Fibroblast of pulmonary artery (primary cell): ENCODE measurements around the gene VPS13D.

Source experiments
- DNase-seq: peaks from one replicate; pipeline ENCODE4 v3.0.0-alpha.2; 2010; ENCODE audit warnings: low read depth
- H3K4me3 ChIP-seq: replicated peaks from 2 replicates; pipeline ENCODE4 v1.5.1; 2011; ENCODE audit warnings: low read depth, mild to moderate bottlenecking, control low read depth, low read length, moderate library complexity
- CTCF ChIP-seq: IDR thresholded peaks from 2 replicates; pipeline ENCODE4 v1.5.1; 2011; ENCODE audit warnings: mild to moderate bottlenecking, control low read depth, low read length, inconsistent platforms; ENCODE audit errors: missing control alignments

VPS13D gene

GRCh38 chr1:12197483-12197880, 32.3 kb upstream of the VPS13D start:
- TF ChIP-seq CTCF = no peak
- H3K4me3 ChIP-seq = no peak overlapping the region
- DNase-seq = no peak

GRCh38 chr1:12200208-12200607, 29.6 kb upstream of the VPS13D start:
- DNase-seq = no peak
- no peak overlapping the region for H3K4me3 ChIP-seq
- TF ChIP-seq CTCF = no peak

GRCh38 chr1:12201352-12202189, 28.3 kb upstream of the VPS13D start:
- no peak for TF ChIP-seq CTCF
- no peak overlapping the region for H3K4me3 ChIP-seq
- no peak for DNase-seq

GRCh38 chr1:12202190-12202497, 27.7 kb upstream of the VPS13D start:
- TF ChIP-seq CTCF = no peak
- H3K4me3 ChIP-seq = no peak overlapping the region
- no peak for DNase-seq

- no peak for DNase-seq
- no peak for TF ChIP-seq CTCF
- no peak overlapping the region for H3K4me3 ChIP-seq
Observed at GRCh38 chr1:12202577-12202976, 27.3 kb upstream of the VPS13D start.

GRCh38 chr1:12203216-12204007, 26.4 kb upstream of the VPS13D start:
- no peak for DNase-seq
- H3K4me3 ChIP-seq = no peak overlapping the region
- no peak for TF ChIP-seq CTCF
